Hepatic stellate cell (primary cell): ENCODE results near the gene PIP4K2C.
"Not testable (repeated sequence)": the region's sequence is repeated elsewhere in the genome, so short reads cannot be mapped to it uniquely, and the experiment has no call there.

ENCODE experiments used
- DNase-seq: peaks from one replicate; pipeline ENCODE4 v3.0.0; 2011; ENCODE audit warnings: low spot score

Gene PIP4K2C

GRCh38 chr12:57585156-57585555, 5.8 kb upstream of the PIP4K2C start:
- no peak for DNase-seq

- no peak for DNase-seq
Observed at GRCh38 chr12:57586128-57586527, 4.9 kb upstream of the PIP4K2C start.

DNA sequence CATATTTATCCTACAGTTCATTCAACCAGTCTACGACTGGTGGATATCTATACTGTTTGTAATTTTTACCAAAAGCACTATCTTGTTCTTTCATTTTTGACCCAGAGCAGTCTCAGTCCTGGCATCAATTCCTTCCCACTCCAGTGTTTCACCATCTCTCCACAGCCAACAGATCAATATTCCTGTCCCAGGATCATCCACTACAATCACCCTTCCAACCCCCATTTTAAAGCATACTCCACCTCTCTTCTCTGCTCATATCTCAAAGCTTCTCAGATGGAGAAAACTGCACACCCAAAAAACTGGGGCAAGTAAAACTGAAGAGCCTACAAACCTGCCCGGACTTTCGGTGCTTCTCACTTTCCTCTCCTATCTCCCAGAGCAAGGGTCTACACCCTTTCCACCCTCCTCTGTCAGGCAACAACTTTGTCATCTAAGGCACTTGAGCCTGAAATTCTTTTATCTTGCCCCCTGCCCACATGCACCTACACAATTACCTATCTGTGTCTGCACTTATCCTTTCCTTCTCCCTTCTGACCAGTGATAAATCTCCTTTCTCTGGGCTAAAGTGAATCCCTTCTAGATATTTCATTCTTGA, 4.1 kb upstream of the PIP4K2C start:
- DNase-seq = no peak

DNA sequence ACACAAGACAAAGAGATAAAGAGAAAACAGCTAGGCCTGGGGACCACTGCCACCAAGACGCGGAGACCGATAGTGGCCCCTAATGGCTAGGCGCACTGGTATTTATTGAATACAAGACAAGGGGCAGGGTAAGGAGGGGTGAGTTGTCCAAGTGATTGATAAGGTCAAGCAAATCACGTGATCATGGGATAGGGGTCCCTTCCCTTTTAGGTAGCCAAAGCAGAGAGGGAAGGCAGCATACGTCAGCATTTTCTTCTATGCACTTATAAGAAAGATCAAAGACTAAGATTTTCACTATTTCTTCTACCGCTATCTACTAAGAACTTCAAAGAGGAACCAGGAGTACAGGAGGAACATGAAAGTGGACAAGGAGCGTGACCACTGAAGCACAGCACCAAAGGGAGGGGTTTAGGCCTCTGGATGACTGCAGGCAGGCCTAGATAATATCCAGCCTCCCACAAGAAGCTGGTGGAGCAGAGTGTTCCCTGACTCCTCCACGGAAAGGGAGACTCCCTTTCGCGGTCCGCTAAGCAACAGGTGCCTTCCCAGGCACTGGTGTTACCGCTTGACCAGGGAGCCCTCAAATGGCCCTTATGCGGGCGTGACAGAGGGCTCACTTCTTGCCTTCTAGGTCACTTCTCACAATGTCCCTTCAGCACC, 1.9 kb upstream of the PIP4K2C start:
- not testable (repeated sequence) for DNase-seq

DNA sequence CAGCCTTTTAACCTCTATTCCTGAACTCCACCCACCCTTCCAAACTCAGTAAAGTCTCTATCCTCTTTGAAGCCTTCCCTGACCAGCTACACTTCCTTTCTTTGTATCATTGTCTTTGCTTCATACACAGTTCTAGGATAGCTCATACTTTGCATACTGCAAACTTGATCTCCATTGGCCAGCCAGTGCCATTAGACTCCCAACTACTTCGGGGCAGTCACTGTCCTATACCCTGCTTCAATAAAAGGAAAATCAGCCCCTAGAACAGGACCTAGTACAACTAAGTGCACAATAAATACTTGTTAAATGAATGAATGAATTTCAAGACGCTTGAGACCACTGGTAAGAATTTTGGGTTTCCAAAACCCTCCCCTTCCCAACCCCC, 521 bp upstream of the PIP4K2C start:
- DNase-seq = no peak

GRCh38 chr12:57591782-57592325, 862 bp downstream of the PIP4K2C start:
- DNase-seq = no peak

DNA sequence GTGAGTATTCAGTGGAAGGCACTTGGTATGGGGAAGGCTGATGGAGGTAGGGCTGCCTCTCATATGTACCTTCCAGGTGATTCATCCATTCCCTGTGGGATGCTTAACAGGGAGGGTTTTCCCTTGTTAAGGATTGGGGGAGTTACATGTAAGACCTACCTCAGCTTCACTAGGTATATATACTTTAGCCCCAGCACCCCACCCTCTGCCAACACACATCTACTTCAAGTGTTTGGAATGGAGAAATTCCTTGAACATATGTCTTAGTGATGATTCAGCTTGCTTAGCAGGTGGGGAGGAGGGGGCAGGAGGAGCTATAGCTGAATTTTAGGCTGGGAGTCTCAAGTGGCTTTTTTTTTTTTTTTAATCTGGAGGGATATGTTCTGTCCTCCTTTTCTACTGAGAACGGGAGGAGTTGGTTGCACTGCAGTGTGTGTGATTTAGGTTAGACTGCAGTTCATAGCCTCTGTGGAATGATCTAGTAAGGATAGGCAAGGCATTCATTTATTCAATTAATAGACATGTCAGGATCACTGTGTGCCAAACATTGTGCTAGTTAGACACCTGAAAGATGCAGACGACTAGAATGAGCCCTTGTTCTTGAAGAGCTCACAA, 1.7 kb downstream of the PIP4K2C start:
- DNase-seq = no peak

- DNase-seq = no peak
Observed at GRCh38 chr12:57593187-57593586, 2.2 kb downstream of the PIP4K2C start.

DNA sequence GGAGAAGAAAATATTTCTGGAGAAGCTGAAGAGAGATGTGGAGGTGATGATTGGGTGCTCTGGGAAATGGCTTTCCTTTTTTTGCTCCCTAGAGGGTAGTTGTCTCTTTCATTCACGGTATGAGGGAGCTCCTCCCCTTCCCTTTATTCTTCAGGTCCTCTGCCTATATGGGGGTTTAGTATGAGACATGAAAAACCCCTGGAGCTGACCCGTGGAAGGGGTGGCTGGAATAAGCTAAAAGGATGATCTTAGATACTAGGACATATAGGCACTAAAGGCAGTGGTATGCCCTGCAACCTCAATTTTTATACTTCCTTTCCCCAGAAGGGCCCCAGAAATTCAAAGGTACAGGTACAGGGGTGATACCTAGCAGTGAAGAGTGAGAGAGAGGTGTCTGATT, 9.4 kb downstream of the PIP4K2C start:
- no peak for DNase-seq

GRCh38 chr12:57602544-57602943, 11.6 kb downstream of the PIP4K2C start:
- no peak for DNase-seq

- DNase-seq = no peak
Observed at GRCh38 chr12:57603324-57603723, 12.3 kb downstream of the PIP4K2C start.

DNA sequence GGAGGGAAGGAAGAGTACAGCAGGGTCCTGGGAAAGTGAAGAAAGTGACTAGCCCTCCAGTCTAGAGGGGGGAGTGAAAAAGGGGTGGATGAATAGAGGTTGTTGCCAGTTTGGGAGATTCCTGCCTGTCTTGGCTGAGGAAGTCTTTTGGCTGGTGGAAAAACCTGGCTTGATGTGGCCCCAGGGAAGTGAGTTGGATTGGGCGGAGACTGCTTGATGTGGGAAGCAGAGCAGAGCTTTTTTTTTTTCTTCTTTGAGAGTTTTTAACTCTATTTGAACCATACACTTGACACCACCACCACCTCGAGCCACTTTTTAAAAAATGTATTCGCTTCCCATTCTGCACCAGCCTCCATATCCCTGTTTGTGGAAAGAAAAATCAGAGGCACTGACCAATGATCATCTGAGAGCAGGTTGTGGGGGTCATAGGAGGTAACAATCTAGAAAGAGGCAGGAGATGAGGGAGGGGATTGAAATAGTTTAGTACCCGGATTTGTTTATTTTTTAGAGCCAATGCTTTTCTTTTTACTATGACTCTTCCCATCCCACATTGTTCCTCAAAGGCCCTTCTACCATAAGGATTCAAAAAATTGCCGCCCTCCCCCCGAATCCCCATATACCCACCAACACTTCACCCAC, 12.9 kb downstream of the PIP4K2C start:
- no peak for DNase-seq

GRCh38 chr12:57604454-57604991, 13.5 kb downstream of the PIP4K2C start, which contains the start of gene DTX3:
Gene DTX3 (plus strand): TSS chr12:57604824. CDS start chr12:57606518, 1,694 bp downstream.
- peak; percentile 50 for DNase-seq

DNA sequence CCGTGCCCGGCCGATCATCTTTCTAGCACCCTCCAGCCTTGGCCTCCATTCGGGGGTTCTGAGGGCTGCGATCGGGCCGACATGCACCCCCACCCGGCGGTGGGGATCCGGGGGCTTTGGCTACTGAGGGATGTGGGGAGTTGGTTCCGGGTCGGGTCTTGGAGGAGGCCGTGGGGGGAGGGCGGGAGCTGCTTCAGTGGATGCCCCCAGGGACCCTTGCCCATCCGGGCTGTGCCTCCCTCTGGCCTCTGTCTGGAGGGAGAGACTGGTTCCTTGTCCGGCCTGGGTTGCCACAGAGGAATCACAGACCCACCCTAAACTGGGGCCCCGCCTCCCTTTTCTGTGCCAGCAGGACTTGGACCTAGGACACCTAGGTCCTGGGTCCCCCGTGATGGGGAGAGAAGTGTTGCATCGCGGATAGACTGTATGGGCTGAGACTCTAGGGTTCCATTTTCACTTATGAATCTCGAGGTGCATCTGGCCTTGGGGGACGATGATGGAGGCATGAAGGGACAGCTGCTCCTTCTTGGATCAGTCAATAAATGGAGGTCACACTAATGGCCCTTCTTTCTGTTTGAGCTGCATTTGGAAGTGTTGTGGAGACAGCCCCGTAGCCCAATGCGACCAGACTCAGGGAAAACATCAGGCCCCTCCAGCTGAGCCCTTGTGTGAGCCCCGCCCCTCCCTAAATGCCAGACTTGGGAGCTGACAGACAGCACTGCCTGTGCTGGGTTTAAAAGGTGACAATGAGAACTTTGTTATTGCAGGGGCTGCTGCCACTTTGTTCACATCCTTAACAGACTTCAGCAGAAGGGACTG, 14.2 kb downstream of the PIP4K2C start:
- DNase-seq = peak; percentile 57

GRCh38 chr12:57605811-57606311, 14.9 kb downstream of the PIP4K2C start:
- DNase-seq = no peak

GRCh38 chr12:57606399-57606798, 15.4 kb downstream of the PIP4K2C start:
- no peak for DNase-seq

GRCh38 chr12:57606821-57607220, 15.8 kb downstream of the PIP4K2C start:
- DNase-seq = no peak

- DNase-seq = no peak
Observed at GRCh38 chr12:57607958-57608663, 17.1 kb downstream of the PIP4K2C start.

DNA sequence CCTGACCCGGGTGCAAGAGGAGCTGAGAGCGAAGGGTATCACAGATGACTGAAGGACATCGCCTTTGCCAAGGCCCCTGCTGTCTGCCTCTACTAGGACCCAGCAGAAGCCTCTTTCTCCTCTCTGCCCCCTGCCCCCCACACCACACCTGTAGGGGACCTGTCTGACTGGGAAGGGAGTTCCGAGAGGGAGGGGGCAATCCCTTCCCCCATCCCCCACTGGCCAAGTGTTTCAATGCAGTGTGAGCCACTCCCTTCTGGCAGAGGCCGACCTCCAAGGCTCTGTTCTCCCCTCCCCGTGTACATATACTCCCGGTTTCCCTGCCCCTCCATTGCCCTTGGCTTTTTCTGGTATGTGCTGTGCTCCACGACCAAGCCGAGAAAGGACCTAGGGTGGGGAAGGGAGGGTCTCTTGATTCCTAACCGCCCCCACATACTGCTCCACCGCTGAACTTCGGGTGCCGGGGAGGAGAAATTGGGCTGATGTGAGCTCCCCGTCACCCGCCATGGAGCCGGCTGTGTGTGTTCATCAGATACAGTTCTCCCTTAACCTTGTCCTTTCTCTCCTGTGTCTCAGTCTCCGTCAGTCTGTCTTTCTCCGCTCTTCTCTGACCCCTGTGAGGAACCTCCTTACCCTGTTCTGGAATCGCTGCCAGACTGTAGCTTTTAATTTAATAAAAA, 18.2 kb downstream of the PIP4K2C start:
- no peak for DNase-seq
